Measurements from ENCODE around the gene MKS1.

GRCh38 chr17:58252141-58252540, 33.1 kb upstream of the MKS1 start:
- TF ChIP-seq POLR2A (IDR thresholded peaks at IDR 0.05) (no peak), CTCF (IDR thresholded peaks at IDR 0.05) (no peak), POLR2AphosphoS5 (IDR thresholded peaks at IDR 0.05) (no peak)
